GM19238 (cell line): ENCODE results near the gene CNPY1.

Experiments
- DNase-seq: peaks from one replicate; pipeline ENCODE4 v3.0.0; 2011; ENCODE audit warnings: low spot score; ENCODE audit not compliant: insufficient read length

Gene CNPY1

DNA sequence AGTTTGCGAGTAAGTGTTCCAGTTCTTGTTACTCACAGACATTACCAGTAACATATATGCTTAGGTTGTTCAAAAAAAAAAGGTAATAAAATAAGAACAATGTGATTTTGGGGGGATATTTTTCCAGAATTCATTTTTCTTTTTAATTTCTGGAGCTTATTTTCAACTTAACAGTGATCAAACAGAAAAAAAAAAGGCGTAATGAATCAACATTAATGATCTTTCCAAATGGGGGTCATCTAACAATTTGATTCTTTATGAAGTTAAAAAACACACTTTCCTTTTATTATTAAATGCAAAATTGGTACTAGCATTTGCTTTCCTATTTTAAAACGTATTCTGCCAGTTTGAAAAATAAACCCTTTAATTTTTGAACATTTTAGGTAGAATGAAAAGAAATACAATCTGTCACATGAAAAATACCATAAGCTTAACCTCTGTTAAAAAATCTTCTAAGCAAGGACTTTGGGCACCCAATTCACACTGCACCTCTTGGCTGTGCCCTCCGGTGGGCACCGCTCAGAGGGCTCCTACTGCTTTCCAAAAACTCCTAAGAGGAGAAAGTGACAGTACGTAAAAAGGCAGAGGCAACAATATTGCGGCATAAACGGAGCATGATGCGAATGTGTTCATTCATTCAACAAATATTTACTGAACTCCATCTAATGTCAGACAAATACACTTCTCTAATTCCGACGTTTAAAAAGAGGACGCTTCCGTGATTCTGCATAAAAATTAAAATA, 32.6 kb downstream of the CNPY1 start:
- DNase-seq: no peak

- DNase-seq: no peak
These were observed 34.0 kb downstream of the CNPY1 start for GRCh38 chr7:155512246-155512887.

- no peak for DNase-seq
These were observed 34.7 kb downstream of the CNPY1 start for GRCh38 chr7:155511702-155511996.

DNA sequence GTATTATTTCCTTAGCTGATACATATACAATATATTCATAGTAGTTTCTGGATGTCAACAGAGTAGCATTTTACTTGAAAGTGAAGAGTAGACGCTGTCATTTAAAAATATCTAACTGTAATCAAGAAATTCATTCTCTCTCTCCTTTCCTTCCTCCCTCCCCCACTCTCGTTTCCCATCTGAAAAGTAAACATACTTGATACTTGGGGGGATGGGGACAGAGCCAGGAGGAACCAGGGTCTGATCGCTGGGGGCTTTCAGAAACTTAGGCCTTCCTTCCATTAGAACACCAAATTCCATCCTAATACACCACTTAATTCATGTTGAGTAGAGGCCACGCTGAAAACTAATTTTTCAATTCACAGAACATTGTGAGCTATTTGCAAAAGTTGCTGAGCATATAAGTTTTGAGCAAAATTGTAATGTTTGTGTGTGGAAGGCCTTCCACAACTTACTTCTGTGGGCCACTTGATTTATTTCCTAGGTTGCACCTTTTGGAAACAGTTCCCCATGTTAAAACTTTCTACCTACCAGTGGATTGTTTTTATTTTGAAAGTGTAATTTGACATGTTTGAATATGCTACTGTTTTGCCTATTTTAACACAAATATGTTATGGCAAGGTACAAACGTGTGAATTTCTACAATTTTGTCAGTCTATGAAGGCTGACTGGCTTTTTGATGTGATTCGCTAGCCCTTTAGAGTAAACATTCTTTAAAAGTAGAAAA, 35.2 kb downstream of the CNPY1 start:
- no peak for DNase-seq

DNA sequence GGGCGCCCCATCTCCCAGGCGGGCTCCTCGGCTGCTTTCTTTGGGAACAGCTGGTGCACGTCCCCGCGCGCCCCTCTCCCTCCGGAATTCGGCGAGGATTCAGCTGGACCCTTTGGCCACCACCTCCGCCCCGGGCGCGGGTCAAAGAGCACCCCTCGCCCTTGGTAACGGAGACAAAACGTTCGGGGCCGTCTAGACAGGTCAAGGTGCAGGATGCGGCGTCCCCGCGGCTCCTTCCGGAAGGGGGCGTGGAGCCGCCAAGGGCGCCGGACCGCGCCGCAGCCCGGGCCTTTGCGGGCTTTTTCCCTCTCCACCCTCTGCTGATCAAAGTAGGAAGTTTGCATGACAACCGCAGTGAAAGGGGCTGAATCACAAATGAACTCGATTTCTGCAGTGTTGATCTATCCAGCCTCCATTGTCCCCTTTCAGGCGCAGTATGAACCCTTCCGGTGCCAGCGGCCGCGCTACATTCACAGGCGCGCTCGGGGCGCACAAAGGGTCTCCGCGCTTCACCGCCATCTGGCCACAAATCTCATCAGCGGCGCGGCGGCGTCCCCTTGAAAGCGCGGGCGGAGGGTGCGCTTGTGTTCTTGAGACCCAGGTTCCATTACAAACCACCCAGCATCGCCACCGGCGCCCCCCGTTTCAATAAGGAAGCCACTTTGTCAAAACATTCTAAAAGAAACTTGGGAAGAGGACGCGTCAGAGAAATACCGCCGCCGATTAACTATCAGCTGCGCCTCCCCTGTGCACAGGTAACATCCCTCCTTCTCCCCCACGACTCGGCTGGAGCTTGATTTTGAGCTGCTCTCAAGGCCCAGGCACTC, 36.4 kb downstream of the CNPY1 start:
- DNase-seq: no peak

DNA sequence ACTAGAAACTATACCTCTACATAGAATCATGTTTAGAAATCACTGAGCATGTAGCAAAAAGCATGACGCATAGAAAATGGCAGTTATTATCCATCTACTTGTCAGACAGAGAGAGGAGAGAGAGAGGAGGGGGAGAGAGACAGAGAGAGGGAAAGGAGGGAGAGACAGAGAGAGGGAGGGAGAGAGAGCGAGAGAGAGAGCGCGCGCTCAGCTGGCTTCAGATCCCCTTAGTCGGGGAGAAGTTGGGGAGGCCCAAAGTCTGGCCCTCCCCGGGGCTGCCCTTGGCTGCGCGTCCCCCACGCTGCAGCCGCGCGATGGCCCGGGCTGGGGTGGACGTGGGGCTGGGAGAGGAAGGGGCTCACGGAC, 37.0 kb downstream of the CNPY1 start:
- no peak for DNase-seq

DNA sequence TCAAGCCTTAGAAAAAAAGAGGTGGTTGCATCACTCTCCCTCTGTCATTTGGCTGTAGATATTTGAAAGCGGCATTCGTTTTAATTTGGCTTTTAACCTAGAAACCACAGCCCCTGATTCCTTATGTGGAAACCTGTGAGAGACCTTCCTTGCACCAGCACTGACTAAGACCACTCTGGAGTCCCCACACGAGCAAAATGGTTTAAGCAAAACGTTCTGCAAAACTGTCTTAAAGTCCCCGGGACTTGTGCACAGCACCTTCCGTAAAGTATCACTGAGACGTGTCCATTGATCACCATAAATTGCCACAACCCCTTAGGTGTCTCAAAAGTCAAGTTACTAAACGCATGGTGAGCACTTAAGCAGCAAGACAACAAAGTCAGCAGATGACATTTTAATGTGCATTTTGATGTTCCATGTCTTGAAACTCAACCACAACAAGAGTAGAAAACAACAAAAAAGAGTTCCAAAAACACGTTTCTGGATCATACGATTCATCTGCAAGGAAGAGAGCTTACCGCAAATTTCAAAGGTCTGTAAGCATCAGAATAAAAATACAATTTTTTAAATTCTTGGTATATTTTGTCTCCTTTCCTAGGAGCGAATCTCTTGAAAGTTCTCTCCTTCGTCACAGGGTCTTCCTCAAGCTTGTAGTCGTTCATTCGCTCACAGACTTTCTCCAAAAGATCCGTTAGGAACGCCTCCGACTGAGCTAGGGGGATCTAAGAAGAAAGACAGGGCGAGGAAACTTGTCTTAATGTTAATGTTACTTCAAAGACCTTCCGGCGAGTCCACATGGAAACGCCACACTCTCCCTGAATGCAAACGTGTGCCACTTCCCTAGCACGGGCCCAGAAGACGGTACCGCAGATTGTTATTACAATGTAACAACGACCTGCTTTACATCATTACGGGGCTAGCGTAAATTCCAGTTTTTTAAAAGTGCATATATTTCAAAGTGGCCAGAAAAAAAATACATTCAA, 37.7 kb downstream of the CNPY1 start:
- no peak for DNase-seq

DNA sequence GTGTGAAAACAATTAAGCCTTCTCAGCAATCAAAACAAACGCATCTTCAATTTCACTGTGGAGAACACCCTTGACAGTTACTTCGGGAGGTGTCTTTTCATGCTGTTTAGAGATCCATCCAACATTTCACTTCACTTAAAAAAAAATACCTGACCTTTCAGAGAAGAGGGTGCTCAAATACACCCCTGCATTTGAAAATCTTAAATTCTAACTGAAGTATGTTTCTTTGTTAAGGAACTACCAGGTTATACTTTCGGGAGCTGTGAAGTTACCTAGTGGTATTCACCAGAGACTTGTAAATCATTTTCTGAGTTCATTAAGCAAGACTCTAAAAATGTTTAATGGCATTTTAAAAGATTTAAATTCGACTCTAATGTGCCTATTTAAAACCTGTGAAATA, 38.8 kb downstream of the CNPY1 start:
- DNase-seq: no peak

DNA sequence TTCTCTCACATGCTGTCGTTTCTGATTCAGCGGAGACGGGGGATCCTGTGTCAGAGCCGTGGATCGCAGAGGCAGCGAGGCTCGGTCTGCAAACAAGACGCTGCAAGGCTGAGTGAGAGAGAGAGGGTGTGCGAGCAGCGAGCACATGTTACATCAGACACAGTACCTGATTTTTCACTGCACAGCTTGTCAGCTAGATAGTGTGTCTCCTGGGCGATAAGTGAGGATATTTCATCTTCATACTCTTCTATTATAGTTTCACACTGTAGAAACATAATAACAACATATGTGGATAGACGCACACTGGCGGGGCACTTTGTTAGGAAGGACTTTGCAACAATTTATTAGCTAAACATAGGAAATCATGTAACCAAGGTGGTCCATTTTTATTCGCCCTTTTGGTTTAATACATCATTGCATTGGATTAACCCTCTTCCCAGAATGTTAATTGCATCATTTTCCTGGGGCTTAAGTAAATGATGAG, 39.5 kb downstream of the CNPY1 start:
- no peak for DNase-seq

DNA sequence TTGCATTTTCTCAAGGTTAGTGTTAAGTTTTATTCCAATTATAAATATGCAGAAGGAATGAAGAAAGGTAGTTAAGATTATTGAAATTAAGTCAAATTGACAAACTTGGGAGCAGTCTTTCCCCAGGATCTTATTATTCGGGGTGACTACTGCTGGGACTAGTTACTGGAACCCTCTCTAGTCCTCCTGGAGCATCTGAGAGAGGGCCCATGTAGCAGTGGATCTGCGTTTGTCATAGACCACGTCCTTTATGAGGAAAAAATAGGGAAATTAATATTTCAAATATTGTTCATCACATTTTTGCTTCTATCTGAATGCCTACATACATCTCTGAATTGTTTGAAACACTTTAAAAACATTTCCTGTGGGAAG, 41.0 kb downstream of the CNPY1 start:
- no peak for DNase-seq

- no peak for DNase-seq
These were observed 49.0 kb downstream of the CNPY1 start for GRCh38 chr7:155497149-155497901.

- DNase-seq: no peak
These were observed 49.9 kb downstream of the CNPY1 start for GRCh38 chr7:155496267-155497005.

GRCh38 chr7:155495440-155496248, 50.7 kb downstream of the CNPY1 start:
- DNase-seq: no peak

GRCh38 chr7:155494551-155494950, 51.8 kb downstream of the CNPY1 start:
- DNase-seq: no peak

DNA sequence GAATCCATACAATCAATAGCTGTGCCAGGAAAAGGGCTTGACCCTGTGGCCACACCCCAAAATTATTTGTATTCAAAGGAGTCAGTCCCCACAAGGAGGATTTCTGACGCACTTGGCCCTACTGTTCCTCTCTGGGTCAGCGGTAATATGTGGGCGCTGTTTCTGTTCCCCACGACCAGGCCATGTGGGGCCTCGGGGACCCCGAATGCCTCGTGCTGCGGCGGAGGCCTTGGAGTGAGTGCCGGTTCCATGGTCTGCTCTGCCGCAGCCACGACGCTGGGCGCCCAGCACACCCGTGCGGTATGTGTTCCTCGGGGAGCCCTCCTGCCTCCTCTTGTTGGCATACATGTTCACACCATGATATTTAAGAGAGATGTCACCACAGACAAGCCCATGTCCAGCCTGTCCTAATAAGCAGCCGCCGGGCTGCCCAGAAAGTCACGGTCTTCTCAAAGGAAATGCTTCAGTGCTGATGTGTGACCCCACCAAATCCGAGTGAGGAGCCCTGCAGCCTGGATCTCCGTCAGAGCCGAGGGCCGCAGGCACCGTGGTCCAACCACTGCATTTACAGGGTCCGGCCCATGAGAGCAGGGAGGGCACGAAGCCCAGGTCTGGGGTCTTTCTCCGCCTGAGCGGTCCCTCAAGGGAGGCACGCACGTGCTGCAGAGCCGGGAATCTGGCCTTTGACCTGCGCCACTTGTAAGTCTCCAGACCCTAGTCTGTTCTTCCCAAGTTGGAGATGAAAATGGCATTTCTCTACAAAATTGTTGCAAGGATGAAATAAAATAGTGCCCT, 52.4 kb downstream of the CNPY1 start:
- DNase-seq: no peak

DNA sequence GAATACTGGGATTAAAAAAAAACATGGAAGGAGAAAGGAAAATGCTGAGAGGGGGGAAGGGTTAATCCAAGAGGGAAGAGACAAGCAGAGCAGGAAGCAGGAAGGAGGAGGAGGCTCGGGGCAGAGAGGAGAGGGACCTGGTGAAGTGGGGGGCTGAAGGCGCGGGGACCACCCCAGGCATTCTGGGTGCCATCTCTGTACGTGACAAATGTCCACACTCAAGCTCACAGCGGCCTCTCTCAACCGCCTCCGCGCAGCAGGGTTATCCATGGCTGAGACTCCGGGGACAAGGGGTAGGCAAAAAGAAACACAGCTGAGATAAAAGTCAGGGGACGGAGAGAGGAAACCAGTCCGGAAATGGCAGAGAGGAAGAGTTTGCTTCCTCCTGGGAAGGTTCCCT, 54.5 kb downstream of the CNPY1 start:
- no peak for DNase-seq
